Dendritic cell treated with granulocyte-macrophage colony-stimulating factor and Interleukin-4, amounts not matched to agents 40 ng/mL and 50 ng/mL, for 4 days (primary cell): ENCODE measurements around the gene ASB11.
A peak's percentile ranks its signal among the peaks of the same experiment; 100 is the strongest.
"Not testable (repeated sequence)": the region's sequence is repeated elsewhere in the genome, so short reads cannot be mapped to it uniquely, and the experiment has no call there.

Experiments used
- H3K27ac Mint-ChIP-seq: one replicate; pipeline ENCODE4 v1.8.0; 2022; ENCODE audit warnings: mild to moderate bottlenecking, mixed read lengths
- H3K27me3 Mint-ChIP-seq: one replicate; pipeline ENCODE4 v1.8.0; 2022; ENCODE audit warnings: mild to moderate bottlenecking, mixed read lengths
- H3K36me3 Mint-ChIP-seq: one replicate; pipeline ENCODE4 v1.8.0; 2022; ENCODE audit warnings: low read depth, mixed read lengths
- H3K4me1 Mint-ChIP-seq: one replicate; pipeline ENCODE4 v1.8.0; 2022; ENCODE audit warnings: low read depth, mixed read lengths
- H3K4me3 Mint-ChIP-seq: one replicate; pipeline ENCODE4 v1.8.0; 2022; ENCODE audit warnings: mild to moderate bottlenecking, moderate library complexity, mixed read lengths
- H3K9me3 Mint-ChIP-seq: one replicate; pipeline ENCODE4 v1.8.0; 2022; ENCODE audit warnings: mixed read lengths
- intact Hi-C: fragments of 100-400 bp; cut with micrococcal nuclease; formaldehyde crosslinking; loops from one replicate; pipeline ENCODE4 v1.15.0; 2022

ASB11 gene

DNA sequence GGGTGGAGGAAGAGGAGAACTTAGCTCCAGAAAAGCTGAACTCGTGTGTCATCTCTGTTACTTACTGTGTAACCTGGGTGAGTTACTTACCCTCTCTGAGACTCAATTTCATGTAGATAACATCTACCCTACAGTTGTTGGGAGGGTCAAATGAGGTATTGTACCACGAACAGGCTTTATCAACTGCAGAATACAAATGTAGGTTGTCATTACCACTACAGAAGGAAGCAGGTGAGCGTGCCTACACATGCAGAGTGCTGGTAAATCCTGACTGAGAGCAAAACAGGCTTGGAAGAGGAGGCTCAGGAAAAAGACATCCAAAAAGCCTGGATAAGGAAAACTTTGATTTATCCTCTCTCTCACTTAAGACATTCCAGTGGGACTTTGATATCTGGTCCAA, 12.7 kb upstream of the ASB11 start:
- no peaks in the 10 kb centered on the region for H3K9me3 Mint-ChIP-seq
- H3K27ac Mint-ChIP-seq: no peak overlapping the region
- peaks cover 38% of the 10 kb centered on the region for H3K36me3 Mint-ChIP-seq
- H3K4me1 Mint-ChIP-seq: no peaks in the 10 kb centered on the region
- H3K4me3 Mint-ChIP-seq: no peak overlapping the region
- no peaks in the 10 kb centered on the region for H3K27me3 Mint-ChIP-seq
- intact Hi-C loops: no loop called here

DNA sequence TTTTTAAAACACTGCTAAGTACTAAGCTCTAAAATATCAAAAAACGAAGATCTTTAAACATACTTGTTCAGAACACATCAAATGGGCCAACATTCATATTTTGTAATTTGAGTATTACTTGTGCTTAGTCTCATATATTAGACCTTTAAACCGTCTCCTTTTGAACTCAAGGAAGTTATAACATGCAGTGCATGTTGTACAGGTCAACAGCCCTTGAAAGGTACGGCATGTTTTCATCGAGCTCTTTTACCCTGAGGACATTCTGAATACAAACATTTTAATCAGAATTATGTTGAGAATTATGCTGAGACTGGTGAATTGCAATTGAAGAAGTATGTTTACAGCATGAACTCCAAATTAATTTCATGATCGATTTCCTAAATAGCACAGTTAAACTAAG, 7.0 kb upstream of the ASB11 start:
- intact Hi-C loops: no loop called here
- Mint-ChIP-seq H3K4me3 (no peak overlapping the region), H3K9me3 (no peaks in the 10 kb centered on the region), H3K36me3 (peaks cover 21% of the 10 kb centered on the region), H3K27ac (no peak overlapping the region), H3K4me1 (no peaks in the 10 kb centered on the region), H3K27me3 (no peaks in the 10 kb centered on the region)

DNA sequence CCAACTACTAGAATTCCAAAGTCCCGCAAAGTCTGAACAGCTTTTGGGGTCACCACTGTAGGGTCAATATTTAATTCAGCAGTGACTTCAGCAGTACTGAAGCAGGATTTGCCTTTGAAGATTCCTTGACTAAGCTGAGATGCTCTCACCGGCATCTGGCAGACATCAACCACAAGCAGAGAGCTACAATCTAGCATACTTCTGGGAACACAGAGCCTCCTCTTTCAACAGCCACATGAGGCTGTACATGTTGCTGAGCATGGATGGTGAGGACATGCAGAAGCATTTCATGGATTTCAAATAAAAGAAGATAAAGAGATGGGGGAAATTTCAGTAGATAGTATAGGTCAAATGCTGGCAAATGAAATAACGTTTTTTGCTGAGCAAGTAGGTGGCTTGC, 6.6 kb upstream of the ASB11 start:
- Mint-ChIP-seq H3K36me3 (peaks cover 20% of the 10 kb centered on the region), H3K4me1 (no peaks in the 10 kb centered on the region), H3K27me3 (no peaks in the 10 kb centered on the region), H3K4me3 (no peak overlapping the region), H3K9me3 (no peaks in the 10 kb centered on the region), H3K27ac (peak overlapping the region; percentile 72)
- intact Hi-C loops: no loop called here

DNA sequence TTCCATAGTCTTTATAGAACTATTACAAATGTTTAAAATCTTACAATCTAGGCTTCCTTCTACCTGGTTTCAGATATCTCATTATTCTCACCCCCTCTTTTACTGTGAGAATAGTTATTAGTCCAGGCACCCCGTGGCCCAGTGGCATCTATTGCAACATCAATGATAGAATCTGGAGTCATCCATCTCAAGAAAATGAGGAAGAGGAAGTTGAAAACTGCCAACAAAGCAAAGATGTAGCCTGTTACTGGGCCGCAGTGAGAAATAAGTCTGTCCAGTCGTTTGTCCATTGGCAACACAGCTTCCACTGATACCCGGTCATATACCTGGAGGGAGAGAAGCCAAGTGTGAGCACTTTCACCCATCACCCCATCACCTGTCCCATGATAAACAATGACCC, 6.0 kb upstream of the ASB11 start:
- H3K27me3 Mint-ChIP-seq: no peaks in the 10 kb centered on the region
- H3K27ac Mint-ChIP-seq: peak overlapping the region; percentile 72
- H3K36me3 Mint-ChIP-seq: peaks cover 20% of the 10 kb centered on the region
- H3K9me3 Mint-ChIP-seq: no peaks in the 10 kb centered on the region
- intact Hi-C loops: no loop called here
- H3K4me3 Mint-ChIP-seq: no peak overlapping the region
- H3K4me1 Mint-ChIP-seq: no peaks in the 10 kb centered on the region

- Mint-ChIP-seq H3K4me3 (no peak overlapping the region), H3K27me3 (no peaks in the 10 kb centered on the region), H3K36me3 (peaks cover 20% of the 10 kb centered on the region), H3K9me3 (no peaks in the 10 kb centered on the region), H3K27ac (no peak overlapping the region), H3K4me1 (no peaks in the 10 kb centered on the region)
- intact Hi-C loops: no loop called here
Observed at GRCh38 chrX:15320297-15320696, 4.9 kb upstream of the ASB11 start.

DNA sequence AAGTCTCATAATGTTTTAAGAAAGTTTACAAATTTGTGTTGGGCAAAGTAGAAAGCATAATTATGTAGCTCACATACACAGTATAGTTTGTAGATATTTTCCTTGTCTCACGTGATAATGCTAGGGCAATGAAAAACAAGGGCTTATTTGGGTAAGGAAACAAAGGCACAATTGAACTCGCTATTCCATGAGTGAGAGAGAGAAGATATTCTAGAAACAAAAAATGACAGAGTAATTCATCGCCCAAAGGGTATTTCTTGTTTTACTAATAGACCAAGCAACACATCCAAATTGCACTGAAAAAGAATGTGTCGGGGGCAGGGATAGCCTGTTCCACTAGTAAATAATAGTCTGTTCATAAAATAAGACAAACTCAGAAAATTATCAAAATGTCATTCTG, 3.6 kb upstream of the ASB11 start:
- Mint-ChIP-seq H3K9me3 (no peaks in the 10 kb centered on the region), H3K4me1 (no peaks in the 10 kb centered on the region), H3K27me3 (no peaks in the 10 kb centered on the region), H3K36me3 (peaks cover 13% of the 10 kb centered on the region), H3K4me3 (no peak overlapping the region), H3K27ac (no peak overlapping the region)
- intact Hi-C loops: no loop called here

DNA sequence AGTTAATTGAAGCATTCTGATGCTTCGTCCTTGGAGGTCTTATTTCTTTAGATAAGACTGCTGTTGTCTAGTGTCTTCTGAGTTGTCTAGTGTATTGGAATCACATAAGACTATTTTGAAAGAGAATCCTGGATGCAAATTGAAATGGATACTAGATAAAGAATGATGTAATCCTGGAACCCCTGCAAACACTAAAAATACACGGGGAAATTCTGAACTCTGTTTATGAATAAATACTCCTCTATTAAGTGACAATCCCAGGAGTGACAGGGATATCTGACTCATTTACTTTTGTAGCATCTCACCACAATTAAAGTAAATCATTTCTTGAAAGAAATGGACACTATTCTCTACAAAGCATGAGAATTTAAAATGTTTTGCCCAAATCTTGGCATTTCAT, 968 bp downstream of the ASB11 start:
- no peaks in the 10 kb centered on the region for H3K9me3 Mint-ChIP-seq
- H3K4me3 Mint-ChIP-seq: no peak overlapping the region
- no peak overlapping the region for H3K27ac Mint-ChIP-seq
- intact Hi-C loops: no loop called here
- peaks cover 6% of the 10 kb centered on the region for H3K36me3 Mint-ChIP-seq
- H3K4me1 Mint-ChIP-seq: no peaks in the 10 kb centered on the region
- no peaks in the 10 kb centered on the region for H3K27me3 Mint-ChIP-seq

GRCh38 chrX:15311119-15311518, 4.3 kb downstream of the ASB11 start:
- no peaks in the 10 kb centered on the region for H3K27me3 Mint-ChIP-seq
- intact Hi-C loops: no loop called here

DNA sequence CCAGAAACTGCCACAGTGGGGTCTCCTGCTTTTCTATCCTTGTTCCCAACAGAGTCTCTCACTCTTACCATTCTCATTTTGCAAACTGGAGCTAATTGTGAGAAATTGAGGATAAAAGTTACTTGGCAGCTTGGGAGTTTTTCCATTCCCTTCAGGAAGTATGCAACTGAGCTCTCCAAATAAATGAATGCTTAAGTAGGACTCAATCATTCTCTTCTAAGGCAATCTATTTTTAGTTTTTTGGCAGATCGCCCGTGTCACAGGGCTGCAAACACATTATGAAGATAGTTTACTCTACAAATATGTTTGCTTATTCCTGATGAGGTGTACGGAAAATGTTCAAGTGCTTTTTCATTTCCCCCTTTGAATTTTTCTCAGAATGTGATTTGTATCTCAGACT, 5.3 kb downstream of the ASB11 start:
- no peaks in the 10 kb centered on the region for H3K9me3 Mint-ChIP-seq
- H3K27me3 Mint-ChIP-seq: no peaks in the 10 kb centered on the region
- H3K36me3 Mint-ChIP-seq: no peaks in the 10 kb centered on the region
- intact Hi-C loops: no loop called here
- H3K4me3 Mint-ChIP-seq: no peak overlapping the region
- no peak overlapping the region for H3K27ac Mint-ChIP-seq
- H3K4me1 Mint-ChIP-seq: no peaks in the 10 kb centered on the region

More at GRCh38 chrX:15311119-15311518, 4.3 kb downstream of the ASB11 start:
- Mint-ChIP-seq H3K27ac (no peak overlapping the region), H3K36me3 (no peaks in the 10 kb centered on the region), H3K9me3 (no peaks in the 10 kb centered on the region), H3K4me1 (no peaks in the 10 kb centered on the region), H3K4me3 (no peak overlapping the region)

DNA sequence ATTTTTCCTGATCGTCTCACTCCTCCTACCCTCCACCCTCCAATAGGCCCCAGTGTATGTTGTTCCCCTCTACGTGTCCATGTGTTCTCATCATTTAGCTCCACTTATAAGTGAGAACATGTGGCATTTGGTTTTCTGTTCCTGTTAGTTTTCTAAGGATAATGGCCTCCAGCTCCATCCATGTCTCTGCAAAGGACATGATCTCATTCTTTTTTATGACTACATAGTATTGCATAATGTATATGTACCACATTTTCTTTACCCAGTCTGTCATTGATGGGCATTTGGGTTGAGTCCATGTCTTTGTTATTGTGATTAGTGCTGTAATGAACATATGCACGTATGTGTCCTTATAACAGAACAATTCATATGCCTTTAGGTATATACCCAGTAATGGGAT, 9.5 kb downstream of the ASB11 start:
- H3K4me3 Mint-ChIP-seq, intact Hi-C loops, H3K36me3 Mint-ChIP-seq, H3K27me3 Mint-ChIP-seq, H3K27ac Mint-ChIP-seq, H3K9me3 Mint-ChIP-seq: not testable (repeated sequence)
- H3K4me1 Mint-ChIP-seq: peaks cover 13% of the 10 kb centered on the region

DNA sequence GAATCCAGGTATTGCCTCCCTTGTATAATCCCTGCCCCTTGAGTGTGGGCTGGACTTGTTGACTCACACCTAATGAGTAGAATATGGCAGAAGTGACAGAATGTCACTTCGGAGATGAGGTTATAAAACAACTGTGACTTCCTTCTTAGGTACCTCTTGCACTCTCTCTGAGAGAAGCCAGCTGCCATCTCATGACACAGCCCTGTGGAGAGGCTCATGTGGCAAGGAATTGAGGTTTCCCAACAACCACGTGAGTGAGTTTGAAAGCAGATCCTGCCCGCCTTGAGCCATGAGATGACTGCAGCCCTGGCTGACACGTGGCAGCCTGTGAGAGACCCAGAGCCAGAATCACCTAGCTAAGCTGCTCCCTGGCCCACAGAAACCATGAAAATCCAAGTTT, 13.5 kb downstream of the ASB11 start:
- Mint-ChIP-seq H3K27ac (peak overlapping the region; percentile 62), H3K27me3 (no peaks in the 10 kb centered on the region), H3K4me3 (no peak overlapping the region), H3K36me3 (no peaks in the 10 kb centered on the region), H3K4me1 (peaks cover 33% of the 10 kb centered on the region), H3K9me3 (no peaks in the 10 kb centered on the region)
- intact Hi-C loops: loop anchor here (2.0 kb wide), 2 partner anchors 47 to 167 kb away; no protein-coding TSS in a partner anchor

DNA sequence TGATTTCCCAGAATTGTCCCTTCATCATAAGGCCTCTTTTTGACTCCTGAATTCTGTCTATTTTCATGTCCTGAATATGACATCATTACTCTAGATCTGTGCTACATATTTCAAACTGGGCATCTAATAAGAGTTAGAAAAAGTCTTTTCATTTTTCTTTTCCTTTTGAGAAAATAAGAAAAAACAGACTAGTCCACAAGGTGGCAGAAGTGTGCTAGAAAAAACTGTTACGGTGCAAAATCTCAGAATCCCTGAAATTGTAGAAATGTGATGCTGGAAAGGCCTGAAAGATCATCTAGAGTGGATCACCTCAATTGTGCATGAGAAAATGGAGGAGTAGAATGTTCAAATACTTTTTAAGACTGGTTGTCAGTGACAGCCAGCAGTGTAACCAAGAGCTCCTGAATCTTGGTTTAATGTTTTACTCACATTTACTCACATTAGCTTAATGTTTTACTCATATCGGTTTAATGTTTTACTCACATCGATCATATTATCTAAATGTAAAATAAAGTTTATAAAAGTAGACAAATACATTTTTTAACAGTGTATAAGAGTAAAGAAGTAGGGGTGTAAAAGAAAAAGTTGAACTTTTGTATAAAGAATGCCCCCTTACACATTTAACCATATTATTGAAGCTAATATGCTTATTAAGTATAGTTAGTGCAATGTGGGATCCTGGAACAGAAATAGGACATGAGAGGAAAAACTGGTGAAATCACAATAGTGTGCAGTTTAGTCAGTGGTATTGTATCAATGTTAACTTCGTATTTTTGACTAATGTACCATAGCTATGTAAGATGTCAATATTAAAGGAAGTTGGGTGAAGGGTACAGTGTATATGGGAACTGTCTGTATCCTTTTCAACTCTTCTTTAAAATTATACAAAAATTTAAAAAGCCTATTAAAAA, 15.2 kb downstream of the ASB11 start:
- intact Hi-C loops: loop anchor here (2.0 kb wide), 2 partner anchors 49 to 169 kb away; no protein-coding TSS in a partner anchor
- Mint-ChIP-seq H3K27me3 (no peaks in the 10 kb centered on the region), H3K36me3 (no peaks in the 10 kb centered on the region), H3K27ac (no peak overlapping the region), H3K4me3 (no peak overlapping the region), H3K9me3 (no peaks in the 10 kb centered on the region), H3K4me1 (peaks cover 33% of the 10 kb centered on the region)

DNA sequence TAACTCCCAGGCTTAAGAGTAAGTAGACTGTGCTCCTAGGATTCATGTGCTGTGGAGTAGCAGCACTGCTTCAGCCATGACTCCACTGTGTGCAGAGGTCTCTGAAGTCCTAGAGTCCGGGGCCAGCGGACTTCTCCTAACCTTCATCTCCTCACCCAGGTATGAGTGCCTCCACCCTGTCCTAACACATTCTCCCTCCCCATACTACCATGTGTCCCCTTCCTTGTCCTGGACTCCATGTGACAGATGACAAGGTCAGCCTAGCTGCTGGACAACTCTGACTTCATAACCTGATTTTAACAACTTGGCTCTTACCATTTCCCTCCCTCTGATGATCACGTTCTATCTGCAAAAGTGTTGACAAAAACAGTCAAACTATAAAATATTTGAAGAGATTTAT, 16.7 kb downstream of the ASB11 start:
- no peak overlapping the region for H3K4me3 Mint-ChIP-seq
- no peaks in the 10 kb centered on the region for H3K27me3 Mint-ChIP-seq
- H3K27ac Mint-ChIP-seq: peak overlapping the region; percentile 71
- H3K9me3 Mint-ChIP-seq: no peaks in the 10 kb centered on the region
- intact Hi-C loops: no loop called here
- H3K4me1 Mint-ChIP-seq: peaks cover 33% of the 10 kb centered on the region
- H3K36me3 Mint-ChIP-seq: no peaks in the 10 kb centered on the region

- no peaks in the 10 kb centered on the region for H3K9me3 Mint-ChIP-seq
- H3K4me1 Mint-ChIP-seq: peaks cover 33% of the 10 kb centered on the region
- H3K4me3 Mint-ChIP-seq: no peak overlapping the region
- no peaks in the 10 kb centered on the region for H3K36me3 Mint-ChIP-seq
- intact Hi-C loops: no loop called here
- no peaks in the 10 kb centered on the region for H3K27me3 Mint-ChIP-seq
- peak overlapping the region; percentile 71 for H3K27ac Mint-ChIP-seq
Observed at GRCh38 chrX:15298201-15298600, 17.2 kb downstream of the ASB11 start.

DNA sequence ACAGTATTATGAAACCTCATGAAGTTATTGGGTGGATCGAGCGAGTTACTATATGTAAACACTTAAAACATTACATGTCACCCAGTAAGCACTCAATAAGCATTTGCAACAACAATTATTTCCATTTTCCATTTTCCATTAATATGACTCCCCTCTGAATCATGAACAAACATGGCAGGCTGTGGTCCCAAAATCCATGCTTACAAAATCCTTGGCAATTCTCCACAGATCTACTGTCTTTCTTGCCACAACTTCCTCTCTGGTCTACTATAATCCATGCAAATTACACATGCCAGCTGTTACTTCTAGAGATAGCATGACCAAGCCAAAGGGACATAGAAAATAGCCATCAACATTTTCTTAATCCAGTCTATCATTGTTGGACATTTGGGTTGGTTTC, 22.0 kb downstream of the ASB11 start:
- no peak overlapping the region for H3K27ac Mint-ChIP-seq
- H3K4me3 Mint-ChIP-seq: no peak overlapping the region
- H3K27me3 Mint-ChIP-seq: no peaks in the 10 kb centered on the region
- H3K9me3 Mint-ChIP-seq: no peaks in the 10 kb centered on the region
- no peaks in the 10 kb centered on the region for H3K36me3 Mint-ChIP-seq
- intact Hi-C loops: no loop called here
- H3K4me1 Mint-ChIP-seq: peaks cover 13% of the 10 kb centered on the region
